Epidermal melanocyte (primary cell): Measurements from ENCODE around the gene WDR64.

ENCODE experiments used
- DNase-seq: peaks from one replicate; pipeline ENCODE4 v3.0.0; 2011; ENCODE audit warnings: low spot score; ENCODE audit not compliant: insufficient read length

WDR64 gene

GRCh38 chr1:241630899-241631298, 21.2 kb upstream of the WDR64 start:
- DNase-seq = no peak

GRCh38 chr1:241631674-241632073, 20.4 kb upstream of the WDR64 start:
- DNase-seq = no peak

GRCh38 chr1:241632987-241633386, 19.1 kb upstream of the WDR64 start:
- DNase-seq = no peak

- DNase-seq = no peak
Observed at GRCh38 chr1:241635556-241636152, 16.4 kb upstream of the WDR64 start.

GRCh38 chr1:241636291-241636690, 15.8 kb upstream of the WDR64 start:
- no peak for DNase-seq

GRCh38 chr1:241637046-241637590, 15.0 kb upstream of the WDR64 start:
- DNase-seq = no peak

- DNase-seq = no peak
Observed at GRCh38 chr1:241637604-241638003, 14.5 kb upstream of the WDR64 start.

- no peak for DNase-seq
Observed at GRCh38 chr1:241638099-241638682, 13.9 kb upstream of the WDR64 start.

GRCh38 chr1:241638909-241639622, 13.0 kb upstream of the WDR64 start:
- no peak for DNase-seq

- no peak for DNase-seq
Observed at GRCh38 chr1:241639623-241640148, 12.4 kb upstream of the WDR64 start.

GRCh38 chr1:241640149-241640866, 11.8 kb upstream of the WDR64 start, which contains the start of the genes CHML and OPN3:
Gene CHML, minus strand, starts transcription at chr1:241640369. Its CDS starts 4,603 bp downstream, at chr1:241635766.
Gene OPN3, minus strand, starts transcription at chr1:241640369. Its CDS starts 115 bp downstream, at chr1:241640254.
- DNase-seq = peak; percentile 91

GRCh38 chr1:241640867-241641622, 11.0 kb upstream of the WDR64 start:
- no peak for DNase-seq

- DNase-seq = no peak
Observed at GRCh38 chr1:241641773-241642592, 10.1 kb upstream of the WDR64 start.

GRCh38 chr1:241642593-241642944, 9.5 kb upstream of the WDR64 start:
- DNase-seq = no peak

GRCh38 chr1:241644259-241644658, 7.8 kb upstream of the WDR64 start:
- no peak for DNase-seq

GRCh38 chr1:241645199-241645598, 6.9 kb upstream of the WDR64 start:
- DNase-seq = no peak

GRCh38 chr1:241646201-241646600, 5.9 kb upstream of the WDR64 start:
- DNase-seq = no peak

- DNase-seq = no peak
Observed at GRCh38 chr1:241647658-241648057, 4.4 kb upstream of the WDR64 start.

GRCh38 chr1:241648159-241648558, 3.9 kb upstream of the WDR64 start:
- no peak for DNase-seq

GRCh38 chr1:241654019-241654418, 1.9 kb downstream of the WDR64 start:
- DNase-seq = no peak
